PC-3 (cell line): ENCODE data around the gene PDE6G. TPM values are rescaled to one million over a fixed set of nuclear protein-coding genes. Genes with fewer than 3 reads are reported as not detected.

Experiments used
- ATAC-seq: fragments of 200-7000 bp; cut with Tn5 transposase; 2 replicates; pipeline ENCODE4 v1.9.1; 2020; ENCODE audit warnings: mild to moderate bottlenecking, moderate library complexity
- BruUV-seq: library from RNA; stranded (reverse); fragments of 400-500 nt; replicated peaks from 2 replicates; lab custom pipeline; 2021; lab: Mats Ljungman, UMichigan
- CTCF ChIA-PET: fragments of 300-600 bp; sonication (Branson Sonifier 250); formaldehyde crosslinking; loops from one replicate; lab custom pipeline; 2022; ENCODE audit warnings: antibody characterized with exemption; lab: Charles Lee
- POLR2A ChIA-PET: fragments of 300-600 bp; sonication (Branson Sonifier 250); formaldehyde crosslinking; loops from one replicate; lab custom pipeline; 2022; ENCODE audit warnings: antibody characterized with exemption; ENCODE audit not compliant: unreplicated experiment; lab: Charles Lee
- DNase-seq: peaks from one replicate; pipeline ENCODE4 v3.0.0-alpha.2; 2015
- H2AFZ ChIP-seq: fragments of 300-600 bp; sonication (generic); 2 replicates; pipeline ENCODE4 v1.6.0; 2016; ENCODE audit warnings: antibody characterized with exemption, low read length
- H3F3A ChIP-seq: fragments of 300-600 bp; sonication (generic); one replicate; pipeline ENCODE4 v1.6.0; 2017; ENCODE audit warnings: antibody characterized with exemption, low read length, control low read depth, mild to moderate bottlenecking; ENCODE audit not compliant: unreplicated experiment
- H3K27ac ChIP-seq: fragments of 300-600 bp; sonication (generic); 2 replicates; pipeline ENCODE4 v1.5.1; 2016; ENCODE audit warnings: mild to moderate bottlenecking, low read length
- H3K27me3 ChIP-seq: fragments of 300-600 bp; sonication (generic); 2 replicates; pipeline ENCODE4 v1.6.1; 2016; ENCODE audit warnings: low read length, mixed read lengths
- H3K36me3 ChIP-seq: fragments of 300-600 bp; sonication (generic); 2 replicates; pipeline ENCODE4 v1.6.1; 2016; ENCODE audit warnings: low read depth, mixed run types, low read length, mixed read lengths
- H3K4me1 ChIP-seq: fragments of 300-600 bp; sonication (generic); 2 replicates; pipeline ENCODE4 v1.5.1; 2016; ENCODE audit warnings: low read length; ENCODE audit not compliant: insufficient read depth
- H3K4me2 ChIP-seq: fragments of 300-600 bp; sonication (generic); 2 replicates; pipeline ENCODE4 v1.6.0; 2016; ENCODE audit warnings: low read length
- H3K4me3 ChIP-seq: fragments of 300-600 bp; sonication (generic); 2 replicates; pipeline ENCODE4 v1.5.1; 2016; ENCODE audit warnings: mild to moderate bottlenecking, low read length, mixed read lengths
- H3K79me2 ChIP-seq: fragments of 300-600 bp; sonication (generic); 2 replicates; pipeline ENCODE4 v1.6.1; 2017; ENCODE audit warnings: low read length, mixed read lengths
- H3K9ac ChIP-seq: fragments of 300-600 bp; sonication (generic); 2 replicates; pipeline ENCODE4 v1.6.0; 2016; ENCODE audit warnings: mild to moderate bottlenecking, low read length
- H3K9me2 ChIP-seq: fragments of 300-600 bp; sonication (generic); replicated peaks from 2 replicates; pipeline ENCODE4 v1.6.1; 2016; ENCODE audit warnings: mixed run types, low read length, mixed read lengths
- H3K9me3 ChIP-seq: fragments of 300-600 bp; sonication (generic); 2 replicates; pipeline ENCODE4 v1.6.1; 2016; ENCODE audit warnings: low read length, mixed read lengths
- H4K20me1 ChIP-seq: fragments of 300-600 bp; sonication (generic); 2 replicates; pipeline ENCODE4 v1.6.1; 2016; ENCODE audit warnings: low read length, mixed read lengths
- CTCF ChIP-seq: fragments of 300-600 bp; sonication (generic); conservative IDR thresholded peaks from 2 replicates; pipeline ENCODE4 v1.5.1; 2017; ENCODE audit warnings: antibody characterized with exemption, low read depth, mild to moderate bottlenecking, low read length
- EZH2 ChIP-seq: fragments of 300-600 bp; sonication (generic); IDR thresholded peaks from one replicate; pipeline ENCODE4 v1.6.1; 2017; ENCODE audit warnings: antibody characterized with exemption, mild to moderate bottlenecking, low read length; ENCODE audit not compliant: unreplicated experiment
- EZH2phosphoT487 ChIP-seq: fragments of 300-600 bp; sonication (generic); IDR thresholded peaks from 2 replicates; pipeline ENCODE4 v1.6.1; 2018; ENCODE audit warnings: mild to moderate bottlenecking, antibody characterized with exemption, low read length, borderline replicate concordance
- intact Hi-C: fragments of 100-400 bp; cut with micrococcal nuclease; formaldehyde crosslinking; loops from 2 replicates; pipeline ENCODE4 v1.9.0; 2023
- total RNA-seq: library from RNA; depleted of rRNA; stranded (reverse); fragments of >200 nt; gene quantifications from 2 replicates; pipeline ENCODE4 v1.2.3, GENCODE V29; 2014

PDE6G gene
- total RNA-seq, 1 experiment from 2014 or later = not detected

DNA sequence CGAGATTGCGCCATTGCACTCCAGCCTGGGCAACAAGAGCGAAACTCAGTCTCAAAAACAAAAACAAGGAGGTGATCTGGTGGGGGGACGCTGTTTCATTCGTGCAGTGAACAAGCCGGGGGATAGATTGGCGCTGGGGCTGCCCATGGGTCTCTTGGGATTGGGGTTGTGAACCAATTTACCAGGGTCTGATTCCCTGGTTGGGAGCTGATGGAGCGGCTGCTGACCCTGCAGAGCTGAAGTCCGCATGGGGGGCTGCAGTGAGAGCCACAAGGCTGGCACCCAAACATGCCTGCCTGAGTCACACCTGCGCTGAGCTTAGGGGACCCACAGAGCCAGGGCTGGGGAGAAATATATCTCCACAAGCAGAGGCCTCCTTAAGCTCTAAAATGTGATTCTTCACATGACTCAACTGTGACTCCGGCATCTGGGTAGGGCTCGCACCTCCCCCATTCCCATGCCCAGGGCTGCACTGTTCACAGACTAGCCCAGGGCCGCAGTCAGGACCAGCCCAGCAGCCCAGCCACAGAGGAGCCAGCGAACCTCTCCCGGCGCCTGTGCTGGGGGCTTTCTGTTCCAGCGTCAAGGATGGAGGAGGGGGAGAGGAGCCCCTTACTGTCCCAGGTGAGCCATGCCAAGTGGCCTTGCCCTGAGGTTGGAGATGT is 14.4 kb downstream of the PDE6G start:
- peak overlapping the region; percentile 5; the same call in 1 of the 2 replicates for H3K4me3 ChIP-seq
- no peaks in the 10 kb centered on the region for H3F3A ChIP-seq
- no TSS peak for BruUV-seq
- peak; percentile 83 for DNase-seq
- H3K36me3 ChIP-seq = no peaks in the 10 kb centered on the region
- no peaks in the 10 kb centered on the region for H3K9me3 ChIP-seq
- intact Hi-C loops = no loop called here
- H3K9ac ChIP-seq = peak overlapping the region; percentile 46
- peak overlapping the region; percentile 73 for H3K4me2 ChIP-seq
- H2AFZ ChIP-seq = peak overlapping the region; percentile 67
- TF ChIP-seq EZH2 (no peak), EZH2phosphoT487 (no peak), CTCF (no peak)
- H3K79me2 ChIP-seq = no peaks in the 10 kb centered on the region
- no peaks in the 10 kb centered on the region for H3K27me3 ChIP-seq
- POLR2A ChIA-PET = no interaction called here
- H3K9me2 ChIP-seq = no peaks in the 10 kb centered on the region
- peak overlapping the region; percentile 62 for H3K27ac ChIP-seq
- peaks cover 11% of the 10 kb centered on the region for H3K4me1 ChIP-seq
- CTCF ChIA-PET = interaction anchor here (0.6 kb wide), 1 partner anchor 66 kb away, joined by 3 read pairs; no protein-coding TSS in a partner anchor
- peak; percentile 99 for ATAC-seq
- H4K20me1 ChIP-seq = no peaks in the 10 kb centered on the region

DNA sequence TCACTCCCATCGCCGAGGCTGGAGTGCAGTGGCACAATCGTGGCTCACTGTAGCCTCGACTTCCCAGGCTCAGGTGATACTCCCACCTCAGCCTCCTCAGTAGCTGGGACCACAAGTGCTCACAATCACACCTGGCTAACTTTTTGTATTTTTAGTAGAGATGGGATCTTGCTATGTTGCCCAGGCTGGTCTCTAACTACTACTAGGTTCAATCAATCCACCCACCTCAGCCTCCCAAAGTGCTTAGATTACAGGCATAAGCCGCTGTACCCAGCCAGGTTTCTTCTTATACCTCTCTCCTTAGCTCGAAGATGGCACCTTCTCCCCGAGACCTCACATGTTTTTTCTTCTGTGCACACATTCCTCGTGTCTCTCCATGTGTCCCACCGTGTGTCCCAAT is 16.3 kb downstream of the PDE6G start:
- Histone ChIP-seq H3K27ac (no peak overlapping the region), H3K36me3 (no peaks in the 10 kb centered on the region), H4K20me1 (peaks cover 13% of the 10 kb centered on the region), H3K9me2 (no peaks in the 10 kb centered on the region), H3K4me1 (peaks cover 20% of the 10 kb centered on the region), H3K79me2 (peaks cover 17% of the 10 kb centered on the region), H2AFZ (no peak overlapping the region), H3K27me3 (no peaks in the 10 kb centered on the region), H3K9me3 (no peaks in the 10 kb centered on the region), H3K4me3 (no peak overlapping the region), H3F3A (no peaks in the 10 kb centered on the region), H3K9ac (no peak overlapping the region), H3K4me2 (no peak overlapping the region)
- ChIA-PET POLR2A (no interaction called here), CTCF (no interaction called here)
- TF ChIP-seq EZH2 (no peak), CTCF (no peak), EZH2phosphoT487 (no peak)
- ATAC-seq (no peak), DNase-seq (no peak)
- intact Hi-C loops = no loop called here
- BruUV-seq = no TSS peak

DNA sequence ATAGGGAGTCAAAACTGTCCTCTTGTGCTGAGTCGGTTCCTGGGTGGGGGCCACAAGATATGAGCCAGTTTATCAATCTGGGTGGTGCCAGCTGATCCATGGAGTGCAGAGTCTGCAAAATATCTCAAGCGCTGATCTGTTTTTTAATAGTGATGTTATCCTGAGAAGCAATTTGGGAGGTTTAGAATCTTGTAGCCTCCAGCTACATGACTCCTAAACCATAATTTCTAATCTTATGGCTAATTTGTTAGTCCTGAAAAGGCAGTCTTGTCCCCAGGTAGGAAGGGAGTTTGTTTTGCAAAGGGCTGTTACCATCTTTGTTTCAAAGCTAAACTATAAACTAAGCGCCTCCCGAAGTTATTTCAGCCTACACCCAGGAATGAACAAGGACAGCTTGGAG is 17.7 kb downstream of the PDE6G start:
- no peaks in the 10 kb centered on the region for H3F3A ChIP-seq
- no TSS peak for BruUV-seq
- no peak overlapping the region for H3K9ac ChIP-seq
- no peak for TF ChIP-seq EZH2phosphoT487
- TF ChIP-seq CTCF = no peak
- TF ChIP-seq EZH2 = no peak
- peaks cover 21% of the 10 kb centered on the region for H3K4me1 ChIP-seq
- ATAC-seq = no peak
- intact Hi-C loops = no loop called here
- peaks cover 23% of the 10 kb centered on the region for H4K20me1 ChIP-seq
- peaks cover 31% of the 10 kb centered on the region for H3K79me2 ChIP-seq
- ChIA-PET CTCF (no interaction called here), POLR2A (no interaction called here)
- H3K9me2 ChIP-seq = no peaks in the 10 kb centered on the region
- no peak overlapping the region for H3K4me3 ChIP-seq
- no peaks in the 10 kb centered on the region for H3K9me3 ChIP-seq
- no peaks in the 10 kb centered on the region; the same call in 1 of the 2 replicates for H3K36me3 ChIP-seq
- no peaks in the 10 kb centered on the region for H3K27me3 ChIP-seq
- no peak overlapping the region for H2AFZ ChIP-seq
- no peak for DNase-seq
- H3K4me2 ChIP-seq = no peak overlapping the region
- H3K27ac ChIP-seq = no peak overlapping the region
